Thoracic aorta (tissue), 2 donors: Measurements from ENCODE around the gene BMP7. TPM values are rescaled to one million over a fixed set of nuclear protein-coding genes. Genes with fewer than 3 reads are reported as not detected.
"Not testable (repeated sequence)": the region's sequence is repeated elsewhere in the genome, so short reads cannot be mapped to it uniquely, and the experiment has no call there.

ENCODE experiments used
- ATAC-seq: fragments of 150-250 bp; one replicate; pipeline ENCODE4 v1.8.0; 2017; ENCODE audit warnings: low read depth; ENCODE audit not compliant: insufficient number of reproducible peaks, low FRiP score
- DNase-seq: peaks from one replicate; pipeline ENCODE4 v3.0.0-alpha.2; 2020; ENCODE audit warnings: low spot score
- H3K27ac ChIP-seq, 2 donors: fragments of 200-600 bp; sonication (generic); 1 replicate in 1 of 2; 2 replicates in 1 of 2; pipeline ENCODE4 v1.5.1; 2016; ENCODE audit warnings: mild to moderate bottlenecking in 2 of 2, moderate library complexity in 2 of 2
- H3K27me3 ChIP-seq: fragments of 200-600 bp; sonication (generic); replicated peaks from 2 replicates; pipeline ENCODE4 v1.6.0; 2016; ENCODE audit warnings: mild to moderate bottlenecking; ENCODE audit not compliant: insufficient read depth
- H3K36me3 ChIP-seq: fragments of 200-600 bp; sonication (generic); one replicate; pipeline ENCODE4 v1.5.1; 2016
- H3K4me1 ChIP-seq, 2 donors: fragments of 200-600 bp; sonication (generic); 1 replicate in 1 of 2; 2 replicates in 1 of 2; pipeline versions ENCODE4 v1.5.1 to v1.6.0; 2016; ENCODE audit warnings: low read depth in 2 of 2, mild to moderate bottlenecking in 1 of 2; ENCODE audit not compliant: control insufficient read depth in 1 of 2
- H3K4me3 ChIP-seq: fragments of 200-600 bp; sonication (generic); 2 replicates; pipeline ENCODE4 v1.5.1; 2016; ENCODE audit warnings: mild to moderate bottlenecking
- H3K9me3 ChIP-seq: fragments of 200-600 bp; sonication (generic); 2 replicates; pipeline ENCODE4 v1.5.1; 2016
- total RNA-seq, 2 donors: library from RNA; depleted of rRNA; stranded (reverse); fragments of >200 nt; gene quantifications; one replicate each; pipeline versions ENCODE4 v1.1.0 to v1.2.3, GENCODE V29; 2016
- TF ChIP-seq, protein P1 (sequence below): fragments of 200-600 bp; sonication (generic); IDR thresholded peaks from one replicate; pipeline ENCODE4 v1.5.1; 2019; ENCODE audit warnings: antibody characterized with exemption

BMP7 gene
- total RNA-seq, 2 donors from 2014 or later: 1.5 TPM; not detected in 1

GRCh38 chr20:57243480-57244220 lies 22.8 kb downstream of the BMP7 start:
- ATAC-seq: no peak
- Histone ChIP-seq H3K4me3 (no peak overlapping the region), H3K27ac (no peak overlapping the region), H3K27me3 (no peaks in the 10 kb centered on the region), H3K36me3 (no peaks in the 10 kb centered on the region), H3K9me3 (no peaks in the 10 kb centered on the region), H3K4me1 (no peaks in the 10 kb centered on the region)
- TF ChIP-seq, protein P1, sequence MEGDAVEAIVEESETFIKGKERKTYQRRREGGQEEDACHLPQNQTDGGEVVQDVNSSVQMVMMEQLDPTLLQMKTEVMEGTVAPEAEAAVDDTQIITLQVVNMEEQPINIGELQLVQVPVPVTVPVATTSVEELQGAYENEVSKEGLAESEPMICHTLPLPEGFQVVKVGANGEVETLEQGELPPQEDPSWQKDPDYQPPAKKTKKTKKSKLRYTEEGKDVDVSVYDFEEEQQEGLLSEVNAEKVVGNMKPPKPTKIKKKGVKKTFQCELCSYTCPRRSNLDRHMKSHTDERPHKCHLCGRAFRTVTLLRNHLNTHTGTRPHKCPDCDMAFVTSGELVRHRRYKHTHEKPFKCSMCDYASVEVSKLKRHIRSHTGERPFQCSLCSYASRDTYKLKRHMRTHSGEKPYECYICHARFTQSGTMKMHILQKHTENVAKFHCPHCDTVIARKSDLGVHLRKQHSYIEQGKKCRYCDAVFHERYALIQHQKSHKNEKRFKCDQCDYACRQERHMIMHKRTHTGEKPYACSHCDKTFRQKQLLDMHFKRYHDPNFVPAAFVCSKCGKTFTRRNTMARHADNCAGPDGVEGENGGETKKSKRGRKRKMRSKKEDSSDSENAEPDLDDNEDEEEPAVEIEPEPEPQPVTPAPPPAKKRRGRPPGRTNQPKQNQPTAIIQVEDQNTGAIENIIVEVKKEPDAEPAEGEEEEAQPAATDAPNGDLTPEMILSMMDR: no peak
- no peak for DNase-seq

- TF ChIP-seq, protein P1: no peak
- Histone ChIP-seq H3K27me3 (no peaks in the 10 kb centered on the region), H3K36me3 (no peaks in the 10 kb centered on the region), H3K4me1 (no peaks in the 10 kb centered on the region), H3K27ac (no peak overlapping the region), H3K9me3 (no peaks in the 10 kb centered on the region), H3K4me3 (no peak overlapping the region)
- ATAC-seq (no peak), DNase-seq (no peak)
Measured at GRCh38 chr20:57242414-57242813, 24.0 kb downstream of the BMP7 start.

DNA sequence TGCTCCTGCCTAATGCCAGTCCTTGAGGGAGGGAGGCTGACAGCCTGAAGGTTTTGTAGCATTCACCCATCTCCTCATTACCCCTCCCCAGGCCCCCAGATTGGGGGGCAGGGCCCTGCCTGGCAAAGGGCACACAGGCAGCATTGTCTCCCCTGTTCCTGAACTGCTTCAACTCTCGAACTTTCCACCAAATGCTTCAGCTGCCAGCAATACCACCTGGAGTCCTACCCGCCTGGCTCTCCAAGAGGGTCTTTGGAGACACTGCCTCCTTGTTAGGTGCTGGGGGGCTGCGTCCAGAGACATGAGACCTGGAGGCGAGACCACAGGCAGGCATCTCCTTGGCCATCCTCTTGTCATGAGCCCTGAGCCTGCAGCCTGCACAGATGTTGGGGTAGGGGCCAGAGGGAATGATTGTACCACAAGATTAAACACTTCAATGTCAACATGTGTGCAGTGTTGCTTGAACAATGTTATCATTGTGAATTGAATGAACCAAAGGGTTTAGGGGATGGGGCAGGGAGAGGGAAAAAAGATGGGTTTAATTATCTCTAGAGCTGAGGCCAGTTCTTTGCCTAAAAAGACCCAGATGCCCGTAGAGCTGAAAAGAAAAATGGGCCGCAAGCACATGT lies 25.0 kb downstream of the BMP7 start:
- no peak overlapping the region for H3K27ac ChIP-seq
- TF ChIP-seq, protein P1: no peak

GRCh38 chr20:57240581-57241362 lies 25.7 kb downstream of the BMP7 start:
- H3K4me3 ChIP-seq: no peak overlapping the region
- TF ChIP-seq, protein P1: no peak
- H3K27ac ChIP-seq: no peak overlapping the region
- H3K36me3 ChIP-seq: no peaks in the 10 kb centered on the region
- no peaks in the 10 kb centered on the region for H3K27me3 ChIP-seq
- no peaks in the 10 kb centered on the region for H3K4me1 ChIP-seq
- no peaks in the 10 kb centered on the region for H3K9me3 ChIP-seq
- ATAC-seq (no peak), DNase-seq (no peak)

More for the DNA sequence above, 25.0 kb downstream of the BMP7 start:
- Histone ChIP-seq H3K4me3 (no peak overlapping the region), H3K4me1 (no peaks in the 10 kb centered on the region), H3K27me3 (no peaks in the 10 kb centered on the region), H3K9me3 (no peaks in the 10 kb centered on the region), H3K36me3 (no peaks in the 10 kb centered on the region)
- DNase-seq (no peak), ATAC-seq (no peak)

DNA sequence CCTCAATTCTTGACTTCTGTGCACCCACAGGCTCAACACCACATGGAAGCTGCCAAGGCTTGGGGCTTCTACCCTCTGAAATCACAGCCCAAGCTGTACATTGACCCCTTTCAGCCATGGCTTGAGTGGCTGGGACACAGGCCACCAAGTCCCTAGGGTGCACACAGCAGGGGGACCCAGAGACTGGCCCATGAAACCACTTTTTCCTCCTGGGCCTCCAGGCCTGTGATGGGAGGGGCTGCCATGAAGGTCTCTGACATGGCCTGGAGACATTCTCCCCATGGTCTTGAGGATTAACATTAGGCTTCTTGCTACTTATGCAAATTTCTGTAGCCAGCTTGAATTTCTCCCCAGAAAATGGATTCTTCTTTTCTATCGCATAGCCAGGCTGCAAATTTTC lies 26.7 kb downstream of the BMP7 start:
- H3K27me3 ChIP-seq, H3K4me1 ChIP-seq, H3K4me3 ChIP-seq, H3K36me3 ChIP-seq, H3K27ac ChIP-seq, ATAC-seq, DNase-seq, H3K9me3 ChIP-seq: not testable (repeated sequence)

DNA sequence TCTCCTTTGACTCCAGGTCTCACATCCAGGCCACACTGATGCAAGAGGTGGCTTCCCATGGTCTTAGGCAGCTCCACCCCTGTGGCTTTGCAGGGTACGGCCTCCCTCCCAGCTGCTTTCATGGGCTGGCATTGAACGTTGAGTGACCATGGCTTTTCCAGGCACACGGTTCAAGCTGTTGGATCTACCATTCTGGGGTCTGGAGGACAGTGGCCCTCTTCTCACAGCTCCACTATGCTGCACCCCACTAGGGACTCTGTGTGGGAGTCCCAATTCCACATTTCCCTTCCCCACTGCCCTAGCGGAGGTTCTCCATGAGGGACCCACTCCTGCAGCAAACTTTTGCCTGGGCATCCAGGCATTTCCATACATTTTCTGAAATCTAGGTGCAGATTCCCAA lies 27.1 kb downstream of the BMP7 start:
- H3K27ac ChIP-seq, H3K4me1 ChIP-seq, H3K36me3 ChIP-seq, H3K9me3 ChIP-seq, H3K4me3 ChIP-seq, DNase-seq, ATAC-seq, H3K27me3 ChIP-seq: not testable (repeated sequence)
